ENCODE measurements around the gene TNFRSF1B.

GRCh38 chr1:12147201-12147701 lies 19.5 kb upstream of the TNFRSF1B start:
- TF ChIP-seq ZBTB20 (tag by site-specific recombination; IDR thresholded peaks at IDR 0.05) (no peak), GLIS2 (tag by site-specific recombination; IDR thresholded peaks at IDR 0.05) (no peak), MYNN (tag by site-specific recombination; IDR thresholded peaks at IDR 0.05; ENCODE audit: borderline replicate concordance) (no peak), ZSCAN30 (tag by site-specific recombination; IDR thresholded peaks at IDR 0.05) (no peak)
- TF ChIP-seq, protein P1, sequence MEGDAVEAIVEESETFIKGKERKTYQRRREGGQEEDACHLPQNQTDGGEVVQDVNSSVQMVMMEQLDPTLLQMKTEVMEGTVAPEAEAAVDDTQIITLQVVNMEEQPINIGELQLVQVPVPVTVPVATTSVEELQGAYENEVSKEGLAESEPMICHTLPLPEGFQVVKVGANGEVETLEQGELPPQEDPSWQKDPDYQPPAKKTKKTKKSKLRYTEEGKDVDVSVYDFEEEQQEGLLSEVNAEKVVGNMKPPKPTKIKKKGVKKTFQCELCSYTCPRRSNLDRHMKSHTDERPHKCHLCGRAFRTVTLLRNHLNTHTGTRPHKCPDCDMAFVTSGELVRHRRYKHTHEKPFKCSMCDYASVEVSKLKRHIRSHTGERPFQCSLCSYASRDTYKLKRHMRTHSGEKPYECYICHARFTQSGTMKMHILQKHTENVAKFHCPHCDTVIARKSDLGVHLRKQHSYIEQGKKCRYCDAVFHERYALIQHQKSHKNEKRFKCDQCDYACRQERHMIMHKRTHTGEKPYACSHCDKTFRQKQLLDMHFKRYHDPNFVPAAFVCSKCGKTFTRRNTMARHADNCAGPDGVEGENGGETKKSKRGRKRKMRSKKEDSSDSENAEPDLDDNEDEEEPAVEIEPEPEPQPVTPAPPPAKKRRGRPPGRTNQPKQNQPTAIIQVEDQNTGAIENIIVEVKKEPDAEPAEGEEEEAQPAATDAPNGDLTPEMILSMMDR (tag by site-specific recombination; IDR thresholded peaks at IDR 0.05): no peak

All from HEK293 (cell line).